ENCODE data around the gene SUPT3H.
A peak's percentile ranks its signal among the peaks of the same experiment; 100 is the strongest.

Gene SUPT3H
- total RNA-seq, result 7.1 to 20.6 (median 15.1) reads per million in 4 experiments

DNA sequence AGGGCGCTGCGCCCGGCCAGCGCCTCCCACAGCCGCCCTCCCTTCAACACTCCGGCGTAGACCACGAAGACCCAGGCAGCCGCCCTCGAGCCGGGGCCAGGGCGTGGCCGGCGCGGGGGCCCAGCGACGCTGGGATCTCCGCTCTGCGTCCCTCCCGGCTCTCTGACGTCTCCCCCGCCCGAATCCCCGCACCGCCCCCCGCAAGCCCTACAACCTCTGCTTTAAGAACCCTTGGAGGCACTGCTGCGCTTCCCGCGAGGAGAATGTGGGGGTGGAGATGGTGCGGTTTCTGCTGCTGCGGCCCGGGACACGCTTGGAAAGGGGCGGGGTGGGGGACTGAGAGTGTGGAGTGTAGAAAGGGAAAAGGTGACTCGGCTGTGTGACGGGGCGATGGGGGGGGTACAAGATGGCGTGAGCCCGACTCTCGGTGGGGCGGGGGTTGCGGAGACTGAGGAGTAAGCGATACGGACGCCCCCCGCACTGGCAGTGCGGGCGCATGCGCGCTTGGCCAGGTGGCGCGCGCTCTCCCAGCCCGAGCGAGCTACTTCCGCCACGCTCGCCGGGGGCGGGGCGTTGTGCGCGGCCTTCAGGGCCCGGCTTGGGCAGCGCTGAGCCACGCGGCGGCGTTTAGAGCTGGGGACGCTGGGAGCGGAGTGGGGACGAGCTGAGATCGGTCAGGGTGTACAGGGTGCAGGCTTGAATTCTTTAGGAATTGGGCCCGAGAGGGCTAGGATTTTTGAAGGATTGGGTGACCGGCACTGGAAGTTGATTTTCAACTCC, at the start of gene SUPT3H:
Gene SUPT3H (minus strand): TSS at position 381 of the 780 bp plus-strand sequence.
- DNase-seq, result peak; percentile 93

GRCh38 chr6:45426251-45426650, 48.5 kb upstream of the SUPT3H start:
- no peak for DNase-seq

- DNase-seq, result no peak
Observed at GRCh38 chr6:45424451-45424861, 46.7 kb upstream of the SUPT3H start.

DNA sequence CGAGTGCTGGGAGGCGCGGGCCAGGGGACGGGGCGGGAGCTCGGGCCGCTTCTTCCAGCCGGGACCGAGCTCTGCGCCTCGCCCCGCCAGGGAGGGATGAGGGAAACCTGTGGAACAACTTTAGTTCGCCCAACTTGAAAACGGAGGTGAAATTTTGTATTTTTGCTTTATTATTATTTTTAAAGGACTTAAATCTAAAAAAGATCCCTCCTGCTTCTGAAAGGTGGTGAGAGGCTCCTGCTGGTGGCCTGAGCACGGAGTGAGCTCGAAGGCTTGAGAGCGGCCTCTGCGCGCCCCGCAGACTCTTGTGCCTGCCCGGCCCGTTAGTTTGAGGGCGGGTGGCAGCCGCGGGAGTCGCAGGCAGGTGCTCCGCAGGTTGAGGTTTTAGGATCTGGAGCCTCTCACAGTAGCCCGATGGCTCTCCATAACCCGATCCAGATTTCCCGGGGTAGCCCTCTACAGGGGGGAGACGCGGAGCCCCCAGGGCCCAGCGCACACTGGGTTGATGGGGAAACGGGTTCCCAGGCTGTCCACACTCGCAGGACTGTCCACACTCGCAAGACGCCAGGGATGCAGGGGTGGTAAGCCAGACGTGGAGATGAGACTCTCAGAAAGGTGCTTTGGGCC, 46.2 kb upstream of the SUPT3H start:
- no peak for DNase-seq

GRCh38 chr6:45423111-45423823, 45.5 kb upstream of the SUPT3H start:
- DNase-seq, result peak; percentile 5

DNA sequence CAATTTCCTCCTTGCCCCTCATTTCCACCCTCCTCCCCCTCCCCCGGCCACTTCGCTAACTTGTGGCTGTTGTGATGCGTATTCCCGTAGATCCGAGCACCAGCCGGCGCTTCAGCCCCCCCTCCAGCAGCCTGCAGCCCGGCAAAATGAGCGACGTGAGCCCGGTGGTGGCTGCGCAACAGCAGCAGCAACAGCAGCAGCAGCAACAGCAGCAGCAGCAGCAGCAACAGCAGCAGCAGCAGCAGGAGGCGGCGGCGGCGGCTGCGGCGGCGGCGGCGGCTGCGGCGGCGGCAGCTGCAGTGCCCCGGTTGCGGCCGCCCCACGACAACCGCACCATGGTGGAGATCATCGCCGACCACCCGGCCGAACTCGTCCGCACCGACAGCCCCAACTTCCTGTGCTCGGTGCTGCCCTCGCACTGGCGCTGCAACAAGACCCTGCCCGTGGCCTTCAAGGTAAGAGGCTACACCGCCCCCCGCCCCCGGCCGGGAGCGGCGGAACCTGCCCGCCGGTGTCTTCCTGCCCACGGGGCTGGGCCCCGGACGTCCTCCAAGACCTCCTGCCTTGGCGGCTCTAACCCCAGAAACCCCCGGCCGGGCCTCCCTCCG, 44.9 kb upstream of the SUPT3H start:
- peak; percentile 30 for DNase-seq

DNA sequence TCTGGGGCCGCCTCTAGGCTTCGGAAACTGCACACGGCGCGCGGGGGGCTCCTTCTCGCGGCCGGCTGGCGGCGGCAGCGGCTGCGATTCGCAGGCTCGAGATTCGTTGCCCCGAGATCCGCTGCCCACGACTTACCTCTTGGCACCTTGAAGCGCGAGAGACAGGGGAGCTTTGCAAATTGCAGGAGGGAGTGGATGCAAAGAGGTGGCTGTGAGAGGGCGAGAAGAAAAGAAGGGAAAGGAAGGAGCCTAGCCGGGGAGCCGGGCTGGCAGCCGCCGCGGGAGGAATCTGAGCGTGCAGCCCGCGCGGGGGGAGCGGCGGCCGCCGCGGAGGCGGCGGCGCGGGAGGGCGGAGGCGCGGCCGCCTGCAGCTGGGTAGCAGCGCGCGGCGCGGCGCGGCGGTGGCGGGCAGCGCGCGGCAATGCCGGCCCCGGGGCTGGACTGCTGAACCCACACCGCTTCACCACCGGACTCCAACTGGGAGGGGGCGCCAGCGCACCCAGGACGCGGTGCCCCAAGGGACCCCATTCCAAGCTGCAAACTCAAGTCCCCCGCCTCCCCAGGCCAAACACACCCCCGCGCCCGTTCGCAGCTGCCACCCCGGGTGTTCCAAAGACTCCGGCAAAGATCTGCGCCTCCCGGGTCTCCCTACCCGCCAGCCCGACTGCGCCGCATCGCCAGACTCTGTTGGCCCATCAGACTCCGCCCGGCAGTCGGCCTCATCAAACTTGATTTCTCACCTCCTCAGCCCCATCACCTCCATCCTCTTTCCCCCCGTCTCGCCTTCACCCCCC, 44.2 kb upstream of the SUPT3H start:
- DNase-seq, result peak; percentile 13

DNA sequence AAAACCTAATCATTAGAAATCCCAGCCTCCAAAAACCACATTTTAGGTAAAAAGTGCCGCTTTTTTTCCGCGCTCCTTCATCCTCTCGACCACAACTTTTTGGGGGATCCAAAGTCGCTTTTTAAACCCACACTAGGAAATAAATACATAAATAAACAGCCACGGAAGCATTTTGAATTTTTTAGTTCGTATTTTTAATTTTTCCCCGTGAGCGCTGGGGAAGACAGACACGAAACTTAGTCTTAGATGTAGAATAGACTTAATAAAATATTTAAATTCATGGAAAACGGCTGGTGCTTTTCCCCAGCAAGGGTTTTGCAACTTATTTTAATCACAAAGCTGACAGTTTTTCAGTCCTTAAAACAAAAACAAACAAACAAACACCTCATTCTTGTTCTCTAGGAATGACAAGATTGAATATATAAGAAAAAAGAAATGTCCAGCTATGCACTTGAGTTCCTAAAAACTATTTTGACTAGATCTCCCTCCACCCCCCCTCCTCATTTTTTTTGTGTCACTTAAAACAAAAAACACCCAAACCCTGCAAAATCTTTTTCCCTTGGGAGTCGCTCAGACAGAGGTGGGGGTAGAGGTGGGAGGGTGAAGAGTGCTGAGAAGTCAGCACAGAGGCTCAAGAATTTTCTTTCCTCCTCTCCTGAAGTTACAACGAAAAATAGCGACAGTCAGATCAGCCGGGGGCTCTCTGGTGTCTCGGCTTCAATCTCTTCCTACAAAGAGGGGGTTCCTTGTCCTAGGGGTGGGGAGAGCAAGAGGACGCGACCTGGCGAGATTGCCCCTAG, 43.4 kb upstream of the SUPT3H start:
- no peak for DNase-seq

DNA sequence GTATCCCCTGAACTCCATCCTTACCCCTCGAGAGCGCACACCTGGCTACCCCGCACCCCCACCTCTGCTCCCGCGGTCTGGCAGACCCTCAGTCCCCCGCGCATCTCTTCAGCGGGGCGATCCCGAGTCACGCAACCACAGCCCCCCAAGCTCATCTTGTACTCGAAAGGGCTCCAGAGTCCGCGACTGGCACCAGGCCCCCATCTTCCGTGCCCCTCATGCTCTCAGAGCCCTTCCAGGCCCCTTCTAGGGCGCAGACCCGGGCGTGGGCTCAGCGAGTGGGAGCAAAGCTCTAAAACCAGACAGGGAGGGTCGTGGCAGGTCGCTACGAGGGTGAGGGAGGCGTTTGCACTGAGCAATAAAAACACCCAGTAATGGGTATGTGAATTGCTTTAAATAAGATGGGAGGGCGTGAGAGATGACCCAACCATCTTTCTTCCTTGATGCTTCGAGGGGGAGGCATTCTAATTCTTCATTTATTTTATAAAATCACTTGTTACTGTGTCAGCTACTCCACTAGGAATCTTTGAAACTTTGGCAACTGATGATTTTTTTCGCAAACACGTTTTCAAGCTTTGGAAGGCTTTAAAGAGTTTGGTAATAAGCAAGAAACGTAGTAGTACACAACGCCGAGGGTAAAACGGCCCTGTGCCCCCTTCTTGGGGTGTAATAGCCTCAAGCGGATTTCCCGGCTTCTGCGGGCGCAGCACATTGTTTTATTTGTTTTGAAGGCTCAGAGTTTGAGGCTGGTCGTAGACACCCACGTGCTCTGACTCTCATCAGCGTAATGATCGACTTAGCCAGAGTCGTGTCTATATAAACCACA, 42.6 kb upstream of the SUPT3H start:
- DNase-seq, result peak; percentile 7

DNA sequence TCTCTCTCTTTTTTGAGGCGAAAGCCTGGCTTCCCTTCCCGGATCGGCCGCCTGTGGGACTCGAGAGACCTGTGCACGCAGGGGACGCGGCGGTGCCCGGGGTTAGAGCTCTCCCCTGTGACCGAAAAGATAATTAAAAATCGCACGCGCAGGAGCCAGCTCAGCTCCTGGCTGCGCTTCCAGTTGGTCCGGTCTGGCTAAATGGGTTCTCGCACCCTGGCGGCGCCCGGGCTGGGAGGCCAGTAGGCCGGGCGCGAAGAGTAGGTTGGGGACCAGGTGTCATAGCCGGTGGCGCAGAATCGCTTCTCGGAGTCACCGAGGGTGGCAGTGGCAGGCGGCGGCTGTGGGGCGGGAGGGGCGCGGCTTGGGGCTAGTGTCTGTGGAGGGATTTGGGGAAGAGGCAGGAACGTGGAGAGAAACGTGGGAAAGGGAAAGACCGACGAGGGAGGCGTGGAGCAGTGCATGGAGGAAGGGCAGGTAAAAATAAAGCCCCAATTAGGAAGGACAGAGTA, 41.9 kb upstream of the SUPT3H start:
- DNase-seq, result peak; percentile 33

GRCh38 chr6:45417436-45417835, 39.7 kb upstream of the SUPT3H start:
- no peak for DNase-seq

DNA sequence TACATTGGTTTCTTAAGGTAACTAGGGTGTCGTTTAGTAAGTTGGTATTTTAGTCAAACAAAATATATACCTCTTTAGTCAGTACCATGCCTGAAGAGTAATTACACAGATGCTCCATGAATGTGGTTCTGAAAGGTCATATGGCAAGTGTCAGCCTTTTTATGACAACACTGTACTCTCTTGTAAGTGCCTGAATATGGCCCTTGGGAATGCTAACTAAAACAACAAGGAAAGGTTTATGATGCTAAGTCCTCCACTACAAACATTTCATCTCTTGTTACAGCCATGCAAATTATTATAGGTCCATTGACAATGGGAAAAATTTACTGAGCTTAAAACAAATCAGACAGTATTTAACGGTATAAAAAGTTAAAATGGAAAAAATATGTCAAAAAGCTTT, 39.0 kb upstream of the SUPT3H start:
- no peak for DNase-seq

- DNase-seq, result no peak
Observed at GRCh38 chr6:45415788-45416518, 38.2 kb upstream of the SUPT3H start.

DNA sequence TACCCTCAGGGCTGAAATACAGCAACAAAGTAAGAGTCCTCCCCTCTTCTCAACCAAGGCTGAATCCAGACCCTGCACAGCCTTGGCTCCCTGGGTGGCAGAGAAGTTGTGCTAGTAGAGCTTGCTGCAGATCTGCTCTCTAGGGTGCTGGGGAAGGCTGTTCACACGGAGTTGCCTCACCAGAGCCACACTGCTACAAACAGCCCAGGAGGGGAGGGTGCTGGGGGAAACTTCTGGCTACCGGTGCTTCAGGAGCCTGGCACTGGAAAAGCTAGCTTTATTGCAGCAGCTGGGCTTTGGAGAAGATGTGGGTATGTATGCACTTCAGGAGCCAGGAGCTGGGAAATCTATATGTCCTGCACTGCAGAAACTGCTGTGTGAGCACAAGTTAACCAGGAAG, 37.6 kb upstream of the SUPT3H start:
- DNase-seq, result no peak

- no peak for DNase-seq
Observed at GRCh38 chr6:45411959-45412358, 34.2 kb upstream of the SUPT3H start.

- DNase-seq, result no peak
Observed at GRCh38 chr6:45400021-45400420, 22.3 kb upstream of the SUPT3H start.

- DNase-seq, result no peak
Observed at GRCh38 chr6:45398075-45398813, 20.5 kb upstream of the SUPT3H start.

GRCh38 chr6:45394586-45395095, 16.9 kb upstream of the SUPT3H start:
- DNase-seq, result no peak

DNA sequence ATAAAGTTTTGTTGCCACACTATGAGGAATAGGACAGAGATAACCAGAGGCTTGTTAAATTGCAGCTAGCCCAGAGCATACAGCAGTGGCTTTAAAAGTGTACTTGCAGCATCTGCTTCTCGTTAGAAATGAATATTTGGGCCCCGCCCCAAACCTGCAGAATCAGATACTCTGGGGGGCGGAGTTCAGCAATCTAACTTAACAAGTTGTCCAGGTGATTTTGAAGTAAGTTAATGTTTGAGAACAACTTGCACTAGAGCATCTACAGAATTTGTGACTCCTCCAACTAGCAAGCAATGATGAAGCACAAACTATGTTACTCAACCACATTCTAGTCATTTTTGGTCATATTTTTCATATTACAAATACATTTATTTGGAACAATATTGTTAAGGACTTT, 10.6 kb upstream of the SUPT3H start:
- DNase-seq, result no peak

All from effector CD8-positive, alpha-beta T cell (primary cell).